ENCODE measurements around the gene SIM2. TPM values are rescaled to one million over a fixed set of nuclear protein-coding genes. Genes with fewer than 3 reads are reported as not detected.

The SIM2 gene
- total RNA-seq, 1 donor from 2014 or later: not detected

- Histone ChIP-seq H3K27me3 (no peaks in the 10 kb centered on the region), H3K4me1 (no peaks in the 10 kb centered on the region), H3K9me3 (no peaks in the 10 kb centered on the region), H3K27ac (no peak overlapping the region), H3K36me3 (no peaks in the 10 kb centered on the region), H3K4me3 (no peak overlapping the region)
- intact Hi-C loops (cut with DNase I): no loop called here
- TF ChIP-seq, protein P1, sequence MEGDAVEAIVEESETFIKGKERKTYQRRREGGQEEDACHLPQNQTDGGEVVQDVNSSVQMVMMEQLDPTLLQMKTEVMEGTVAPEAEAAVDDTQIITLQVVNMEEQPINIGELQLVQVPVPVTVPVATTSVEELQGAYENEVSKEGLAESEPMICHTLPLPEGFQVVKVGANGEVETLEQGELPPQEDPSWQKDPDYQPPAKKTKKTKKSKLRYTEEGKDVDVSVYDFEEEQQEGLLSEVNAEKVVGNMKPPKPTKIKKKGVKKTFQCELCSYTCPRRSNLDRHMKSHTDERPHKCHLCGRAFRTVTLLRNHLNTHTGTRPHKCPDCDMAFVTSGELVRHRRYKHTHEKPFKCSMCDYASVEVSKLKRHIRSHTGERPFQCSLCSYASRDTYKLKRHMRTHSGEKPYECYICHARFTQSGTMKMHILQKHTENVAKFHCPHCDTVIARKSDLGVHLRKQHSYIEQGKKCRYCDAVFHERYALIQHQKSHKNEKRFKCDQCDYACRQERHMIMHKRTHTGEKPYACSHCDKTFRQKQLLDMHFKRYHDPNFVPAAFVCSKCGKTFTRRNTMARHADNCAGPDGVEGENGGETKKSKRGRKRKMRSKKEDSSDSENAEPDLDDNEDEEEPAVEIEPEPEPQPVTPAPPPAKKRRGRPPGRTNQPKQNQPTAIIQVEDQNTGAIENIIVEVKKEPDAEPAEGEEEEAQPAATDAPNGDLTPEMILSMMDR (IDR thresholded peaks at IDR 0.05): no peak
- no peak for TF ChIP-seq POLR2AphosphoS5 (IDR thresholded peaks at IDR 0.05; ENCODE audit: insufficient read depth in 1 of 2, low read depth in 1 of 2)
- no peak for TF ChIP-seq POLR2A (IDR thresholded peaks at IDR 0.05)
- DNase-seq (ENCODE audit: extremely low spot score in 2 of 2): no peak
Observed at GRCh38 chr21:36676039-36676950, 22.6 kb upstream of the SIM2 start.

DNA sequence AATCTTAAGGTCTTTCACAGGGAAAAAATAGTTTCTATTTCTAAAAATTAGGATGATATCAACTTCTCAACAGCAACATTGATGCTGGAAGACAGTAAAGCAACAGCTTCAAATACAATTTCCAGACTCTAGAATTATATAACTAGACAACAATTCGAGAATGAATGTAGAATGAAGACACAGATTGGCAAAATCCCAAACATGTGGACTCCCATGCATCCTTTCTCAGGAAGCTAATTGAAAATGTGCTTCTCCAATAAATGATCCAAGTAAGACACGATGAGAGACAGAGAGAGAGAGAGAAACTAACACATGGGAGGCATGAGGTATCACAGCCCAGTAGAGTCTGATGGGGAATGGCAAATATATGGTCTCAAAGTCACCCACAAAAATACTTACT lies 21.5 kb upstream of the SIM2 start:
- H3K9me3 ChIP-seq: no peaks in the 10 kb centered on the region
- H3K27ac ChIP-seq: no peak overlapping the region
- TF ChIP-seq, protein P1 (IDR thresholded peaks at IDR 0.05): no peak
- TF ChIP-seq POLR2AphosphoS5 (IDR thresholded peaks at IDR 0.05; ENCODE audit: insufficient read depth in 1 of 2, low read depth in 1 of 2) (no peak), POLR2A (IDR thresholded peaks at IDR 0.05) (no peak)
- DNase-seq (ENCODE audit: extremely low spot score in 2 of 2): no peak
- no peaks in the 10 kb centered on the region for H3K27me3 ChIP-seq
- H3K36me3 ChIP-seq: no peaks in the 10 kb centered on the region
- intact Hi-C loops (cut with DNase I): no loop called here
- no peak overlapping the region for H3K4me3 ChIP-seq
- no peaks in the 10 kb centered on the region for H3K4me1 ChIP-seq

DNA sequence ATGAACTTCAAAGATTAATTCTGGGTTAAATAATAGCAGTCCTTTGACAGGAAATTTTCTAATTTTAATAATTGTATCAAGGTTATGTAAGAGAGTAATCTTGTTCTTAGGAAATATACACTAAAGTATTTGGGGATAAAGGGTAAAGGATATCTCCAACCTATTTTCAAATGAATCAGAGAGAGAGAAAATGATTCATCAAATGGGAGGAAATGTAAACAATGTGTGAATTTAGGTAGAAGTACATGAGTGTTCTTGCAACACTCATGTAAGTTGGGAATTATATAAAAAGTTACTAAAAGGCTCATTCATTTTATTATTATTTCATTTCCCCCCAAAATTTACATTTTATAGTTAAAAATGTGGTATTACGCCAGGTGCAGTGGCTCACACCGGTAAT lies 20.4 kb upstream of the SIM2 start:
- DNase-seq (ENCODE audit: extremely low spot score in 2 of 2): no peak
- H3K27me3 ChIP-seq: no peaks in the 10 kb centered on the region
- no peaks in the 10 kb centered on the region for H3K4me1 ChIP-seq
- no peak overlapping the region for H3K4me3 ChIP-seq
- no peak for TF ChIP-seq POLR2AphosphoS5 (IDR thresholded peaks at IDR 0.05; ENCODE audit: insufficient read depth in 1 of 2, low read depth in 1 of 2)
- TF ChIP-seq, protein P1 (IDR thresholded peaks at IDR 0.05): no peak
- no peak for TF ChIP-seq POLR2A (IDR thresholded peaks at IDR 0.05)
- no peaks in the 10 kb centered on the region for H3K36me3 ChIP-seq
- intact Hi-C loops (cut with DNase I): no loop called here
- no peak overlapping the region for H3K27ac ChIP-seq
- no peaks in the 10 kb centered on the region for H3K9me3 ChIP-seq

DNA sequence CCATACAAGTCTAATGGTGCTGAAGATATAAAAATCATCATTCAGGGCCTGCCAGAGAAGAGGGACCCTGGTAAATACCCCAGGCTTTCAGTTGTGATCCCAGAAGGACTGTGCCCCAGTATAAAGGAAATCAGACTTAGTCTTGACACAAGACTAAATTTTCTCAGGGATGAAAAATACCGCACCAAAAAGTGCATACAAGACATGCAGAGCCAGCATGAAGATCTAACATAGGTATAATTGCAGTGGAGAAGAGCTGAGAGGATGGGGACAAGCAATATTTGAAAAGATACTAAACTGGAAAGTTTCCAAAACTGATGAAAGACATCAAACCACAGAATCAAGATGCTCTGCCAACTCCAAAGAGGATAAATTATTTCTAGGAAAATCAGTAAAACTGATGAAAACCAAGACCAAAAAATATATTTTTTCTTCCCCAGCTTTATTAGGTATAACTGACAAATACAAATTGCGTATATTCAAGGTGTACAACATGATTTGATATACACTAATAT lies 17.7 kb upstream of the SIM2 start:
- TF ChIP-seq POLR2A (IDR thresholded peaks at IDR 0.05) (no peak), POLR2AphosphoS5 (IDR thresholded peaks at IDR 0.05; ENCODE audit: insufficient read depth in 1 of 2, low read depth in 1 of 2) (no peak)
- TF ChIP-seq, protein P1 (IDR thresholded peaks at IDR 0.05): no peak
- no peak for DNase-seq (ENCODE audit: extremely low spot score in 2 of 2)
- Histone ChIP-seq H3K4me1 (no peaks in the 10 kb centered on the region), H3K36me3 (no peaks in the 10 kb centered on the region), H3K27me3 (no peaks in the 10 kb centered on the region), H3K9me3 (no peaks in the 10 kb centered on the region), H3K4me3 (no peak overlapping the region), H3K27ac (no peak overlapping the region)
- intact Hi-C loops (cut with DNase I): loop anchor here (5.0 kb wide), 1 partner anchor 176 kb away; no protein-coding TSS in a partner anchor
